Frontal cortex (tissue), 4 donors: Measurements from ENCODE around the gene KMT2E. TPM values are rescaled to one million over a fixed set of nuclear protein-coding genes. Genes with fewer than 3 reads are reported as not detected.
"Not testable (repeated sequence)": the region's sequence is repeated elsewhere in the genome, so short reads cannot be mapped to it uniquely, and the experiment has no call there.

Experiments
- DNase-seq, 2 donors: peaks; one replicate each; pipeline ENCODE4 v3.0.0; 2012; ENCODE audit warnings: low spot score in 2 of 2
- FAIRE-seq: peaks from 2 replicates; lab custom pipeline; 2012; peaks lifted over from hg19 to GRCh38; lab: Jason Lieb, UNC
- total RNA-seq: library from RNA; depleted of rRNA; stranded (reverse); fragments of >200 nt; gene quantifications from one replicate; pipeline ENCODE4 v1.2.3, GENCODE V29; 2014
- donor health status: control.
- donor health status: control.
- donor health status: control.

Gene KMT2E
- total RNA-seq, 1 donor from 2014 or later = 217 TPM

GRCh38 chr7:105021967-105022366 is 8.0 kb downstream of the KMT2E start:
- DNase-seq (no peak), FAIRE-seq (no peak)

- FAIRE-seq (no peak), DNase-seq (no peak)
Measured at GRCh38 chr7:105022458-105022857, 8.5 kb downstream of the KMT2E start.

- DNase-seq = no peak
- FAIRE-seq = no peak
Measured at GRCh38 chr7:105024734-105025133, 10.7 kb downstream of the KMT2E start.

- DNase-seq (no peak), FAIRE-seq (no peak)
Measured at GRCh38 chr7:105026750-105027149, 12.7 kb downstream of the KMT2E start.

- DNase-seq (no peak), FAIRE-seq (no peak)
Measured at GRCh38 chr7:105027176-105027853, 13.3 kb downstream of the KMT2E start.

GRCh38 chr7:105028004-105028403 is 14.0 kb downstream of the KMT2E start:
- DNase-seq (no peak), FAIRE-seq (no peak)

- not testable (repeated sequence) for FAIRE-seq, DNase-seq
Measured at GRCh38 chr7:105028941-105029340, 14.9 kb downstream of the KMT2E start.

GRCh38 chr7:105030447-105030846 is 16.4 kb downstream of the KMT2E start:
- no peak for FAIRE-seq

GRCh38 chr7:105032553-105033214 is 18.7 kb downstream of the KMT2E start:
- DNase-seq (no peak), FAIRE-seq (no peak)

More at GRCh38 chr7:105030447-105030846, 16.4 kb downstream of the KMT2E start:
- no peak for DNase-seq

GRCh38 chr7:105035349-105035748 is 21.3 kb downstream of the KMT2E start:
- FAIRE-seq = no peak
- DNase-seq = no peak

- FAIRE-seq (no peak), DNase-seq (no peak)
Measured at GRCh38 chr7:105036217-105037168, 22.5 kb downstream of the KMT2E start.

GRCh38 chr7:105037319-105037718 is 23.3 kb downstream of the KMT2E start:
- DNase-seq (no peak), FAIRE-seq (no peak)

- DNase-seq = no peak
- no peak for FAIRE-seq
Measured at GRCh38 chr7:105044449-105045070, 30.6 kb downstream of the KMT2E start.

GRCh38 chr7:105046414-105046813 is 32.4 kb downstream of the KMT2E start:
- DNase-seq (no peak), FAIRE-seq (no peak)

GRCh38 chr7:105047932-105048331 is 33.9 kb downstream of the KMT2E start:
- DNase-seq (no peak), FAIRE-seq (no peak)

- FAIRE-seq = no peak
- no peak for DNase-seq
Measured at GRCh38 chr7:105050493-105050892, 36.5 kb downstream of the KMT2E start.

GRCh38 chr7:105050899-105051298 is 36.9 kb downstream of the KMT2E start:
- FAIRE-seq, DNase-seq: not testable (repeated sequence)

GRCh38 chr7:105055084-105055483 is 41.1 kb downstream of the KMT2E start:
- no peak for FAIRE-seq
- DNase-seq = no peak

GRCh38 chr7:105055621-105056020 is 41.6 kb downstream of the KMT2E start:
- no peak for FAIRE-seq
- no peak for DNase-seq

- FAIRE-seq = no peak
- no peak for DNase-seq
Measured at GRCh38 chr7:105057472-105057871, 43.5 kb downstream of the KMT2E start.
